Neutrophil (primary cell): Measurements from ENCODE around the gene CBFA2T3.

Experiments used
- H3K27ac ChIP-seq: fragments of 200-600 bp; sonication (generic); 2 replicates; pipeline ENCODE4 v1.5.1; 2016; ENCODE audit warnings: mild to moderate bottlenecking, moderate library complexity
- H3K27me3 ChIP-seq: fragments of 200-600 bp; sonication (generic); 2 replicates; pipeline ENCODE4 v1.6.0; 2016; ENCODE audit warnings: mild to moderate bottlenecking
- H3K36me3 ChIP-seq: fragments of 200-600 bp; sonication (generic); 2 replicates; pipeline ENCODE4 v1.5.1; 2017
- H3K4me1 ChIP-seq, 2 experiments: fragments of 200-600 bp in 1 of 2; sonication (generic) in 1 of 2; 1 replicate in 1 of 2; 2 replicates in 1 of 2; pipeline versions ENCODE4 v1.5.1 to v1.6.1; 2013 to 2016; ENCODE audit warnings: low read depth in 1 of 2, low read length in 1 of 2, mild to moderate bottlenecking in 1 of 2, moderate library complexity in 1 of 2; ENCODE audit not compliant: control insufficient read depth in 1 of 2, insufficient read depth in 1 of 2
- H3K4me3 ChIP-seq, 2 experiments: fragments of 200-600 bp in 1 of 2; sonication (generic) in 1 of 2; 1 replicate in 1 of 2; 2 replicates in 1 of 2; pipeline ENCODE4 v1.5.1; 2013 to 2016; ENCODE audit warnings: low read depth in 1 of 2, low read length in 1 of 2, mild to moderate bottlenecking in 1 of 2, moderate library complexity in 1 of 2
- H3K9me3 ChIP-seq: fragments of 200-600 bp; sonication (generic); 2 replicates; pipeline ENCODE4 v1.5.1; 2016
- TF ChIP-seq, protein P1 (sequence below): fragments of 200-600 bp; sonication (generic); IDR thresholded peaks from 2 replicates; pipeline ENCODE4 v1.5.1; 2016; ENCODE audit warnings: antibody characterized with exemption

Gene CBFA2T3

DNA sequence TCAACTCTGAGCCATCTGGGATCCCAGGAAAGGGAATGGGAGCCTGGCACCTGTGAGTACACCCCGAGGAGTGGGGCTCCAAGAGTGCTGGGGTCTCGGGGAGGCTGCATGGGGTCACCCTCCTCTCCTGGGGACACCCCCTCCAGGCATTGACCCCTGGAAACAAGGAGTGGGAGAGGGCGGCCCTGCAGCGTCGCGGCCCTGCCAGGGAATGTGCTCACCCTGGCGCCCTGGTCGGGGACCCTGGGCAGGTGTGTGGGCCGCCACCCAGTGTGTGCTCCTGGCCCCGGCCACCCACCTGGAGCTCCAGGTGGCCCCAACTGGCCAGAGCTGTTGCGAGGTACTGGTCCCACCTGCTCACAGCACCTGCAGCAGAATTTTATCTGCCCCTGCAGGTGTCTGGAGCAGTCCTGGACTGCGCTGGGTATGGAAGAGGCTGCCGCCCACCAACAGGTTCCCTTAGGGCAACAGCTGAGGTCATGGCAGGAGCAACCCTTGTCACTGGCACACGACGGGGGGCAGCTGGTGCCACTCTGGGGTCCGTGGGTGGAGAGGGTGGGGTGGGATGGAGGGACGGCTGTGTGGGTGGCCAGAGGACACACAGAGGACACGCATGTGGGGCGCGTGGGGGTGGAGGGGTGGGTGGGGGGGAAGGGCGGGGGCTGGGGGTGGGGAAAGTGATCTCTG is 105.1 kb downstream of the CBFA2T3 start:
- peaks cover 6 to 8% of the 10 kb centered on the region in 2 experiments for H3K4me1 ChIP-seq
- H3K36me3 ChIP-seq, result peaks cover 33% of the 10 kb centered on the region
- no peaks in the 10 kb centered on the region for H3K9me3 ChIP-seq
- peaks cover 44% of the 10 kb centered on the region for H3K27me3 ChIP-seq
- H3K4me3 ChIP-seq, result no peak overlapping the region
- TF ChIP-seq, protein P1, sequence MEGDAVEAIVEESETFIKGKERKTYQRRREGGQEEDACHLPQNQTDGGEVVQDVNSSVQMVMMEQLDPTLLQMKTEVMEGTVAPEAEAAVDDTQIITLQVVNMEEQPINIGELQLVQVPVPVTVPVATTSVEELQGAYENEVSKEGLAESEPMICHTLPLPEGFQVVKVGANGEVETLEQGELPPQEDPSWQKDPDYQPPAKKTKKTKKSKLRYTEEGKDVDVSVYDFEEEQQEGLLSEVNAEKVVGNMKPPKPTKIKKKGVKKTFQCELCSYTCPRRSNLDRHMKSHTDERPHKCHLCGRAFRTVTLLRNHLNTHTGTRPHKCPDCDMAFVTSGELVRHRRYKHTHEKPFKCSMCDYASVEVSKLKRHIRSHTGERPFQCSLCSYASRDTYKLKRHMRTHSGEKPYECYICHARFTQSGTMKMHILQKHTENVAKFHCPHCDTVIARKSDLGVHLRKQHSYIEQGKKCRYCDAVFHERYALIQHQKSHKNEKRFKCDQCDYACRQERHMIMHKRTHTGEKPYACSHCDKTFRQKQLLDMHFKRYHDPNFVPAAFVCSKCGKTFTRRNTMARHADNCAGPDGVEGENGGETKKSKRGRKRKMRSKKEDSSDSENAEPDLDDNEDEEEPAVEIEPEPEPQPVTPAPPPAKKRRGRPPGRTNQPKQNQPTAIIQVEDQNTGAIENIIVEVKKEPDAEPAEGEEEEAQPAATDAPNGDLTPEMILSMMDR, result no peak
- no peak overlapping the region for H3K27ac ChIP-seq

DNA sequence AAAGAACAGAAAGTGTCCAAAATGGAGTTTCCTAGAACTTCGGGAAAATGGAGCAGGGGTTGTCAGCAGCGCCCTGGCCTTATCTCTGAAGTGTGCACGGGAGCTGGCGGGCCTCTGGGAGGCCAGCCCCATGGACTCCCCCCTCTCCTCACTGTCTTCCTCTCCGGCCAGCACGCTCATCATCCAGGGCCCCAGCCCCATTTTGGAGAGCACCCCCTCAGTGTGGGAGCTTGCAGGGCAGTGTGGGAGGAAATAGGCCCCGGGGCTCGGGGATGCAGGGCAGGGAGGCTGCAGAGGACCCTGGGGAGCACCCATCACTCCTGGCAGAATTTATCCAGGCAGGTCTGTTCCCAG is 105.7 kb downstream of the CBFA2T3 start:
- H3K27me3 ChIP-seq, result peaks cover 44% of the 10 kb centered on the region
- H3K36me3 ChIP-seq, result peaks cover 27% of the 10 kb centered on the region
- peaks cover 6 to 8% of the 10 kb centered on the region in 2 experiments for H3K4me1 ChIP-seq
- TF ChIP-seq, protein P1, result no peak
- peak overlapping the region in 1 of 2 experiments; percentile 28 for H3K4me3 ChIP-seq
- H3K9me3 ChIP-seq, result no peaks in the 10 kb centered on the region
- no peak overlapping the region for H3K27ac ChIP-seq

DNA sequence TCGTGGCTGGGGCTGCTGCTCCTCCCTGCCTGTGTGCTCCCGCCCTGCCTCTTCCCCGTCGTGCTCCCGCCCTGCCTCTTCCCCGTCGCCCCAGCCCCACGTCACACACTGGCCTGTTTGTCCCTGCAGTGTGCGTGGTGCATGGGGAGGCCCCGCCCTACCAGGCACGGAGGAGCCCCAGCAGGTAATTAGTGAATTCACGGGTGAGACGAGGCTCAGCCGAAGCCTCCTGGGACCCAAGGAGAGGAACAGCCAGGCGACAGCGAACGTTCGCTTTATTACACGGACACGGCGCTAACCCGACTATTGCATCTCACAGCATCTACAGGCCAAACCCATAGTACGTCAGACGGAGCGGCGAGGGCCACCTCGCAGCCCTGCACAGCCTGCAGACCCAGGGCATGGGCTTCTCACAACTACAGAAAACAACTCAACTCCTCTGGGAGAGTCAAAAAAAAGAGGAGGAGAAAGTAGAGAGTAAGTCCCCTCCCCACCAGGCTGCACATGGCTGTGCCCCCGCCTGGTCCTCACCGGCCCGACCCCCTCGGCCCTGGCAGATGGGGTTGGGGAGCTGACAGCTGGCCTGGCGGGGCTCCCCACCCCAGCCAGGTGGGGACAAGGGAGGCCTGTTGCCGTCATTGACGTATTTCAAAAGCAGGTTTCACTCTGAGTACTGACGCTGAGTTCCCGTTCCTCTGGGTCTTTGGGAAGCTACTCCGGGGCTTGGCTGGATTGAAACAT is 106.2 kb downstream of the CBFA2T3 start:
- peaks cover 22% of the 10 kb centered on the region for H3K36me3 ChIP-seq
- H3K4me3 ChIP-seq, result peak overlapping the region in 1 of 2 experiments; percentile 28
- peaks cover 44% of the 10 kb centered on the region for H3K27me3 ChIP-seq
- H3K4me1 ChIP-seq, result peaks cover 6 to 8% of the 10 kb centered on the region in 2 experiments
- no peak overlapping the region for H3K27ac ChIP-seq
- TF ChIP-seq, protein P1, result no peak
- H3K9me3 ChIP-seq, result no peaks in the 10 kb centered on the region

DNA sequence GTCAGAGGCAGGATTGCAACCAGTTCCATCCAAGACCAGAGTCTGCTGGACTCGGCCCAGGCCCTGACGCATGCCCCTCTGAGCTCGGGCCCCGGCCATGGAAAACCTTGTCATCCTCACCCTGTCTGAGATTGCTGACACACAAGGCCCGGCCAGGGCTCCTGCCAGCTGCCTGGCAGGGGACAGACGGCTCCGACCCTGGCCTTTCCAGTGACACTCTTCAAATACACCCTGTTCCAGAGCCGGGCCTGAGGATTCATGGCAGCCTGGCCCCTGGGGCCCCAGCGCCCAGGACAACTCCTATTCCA is 107.4 kb downstream of the CBFA2T3 start:
- no peak overlapping the region for H3K4me3 ChIP-seq
- no peaks in the 10 kb centered on the region for H3K9me3 ChIP-seq
- peaks cover 44% of the 10 kb centered on the region for H3K27me3 ChIP-seq
- H3K27ac ChIP-seq, result no peak overlapping the region
- H3K36me3 ChIP-seq, result peaks cover 10% of the 10 kb centered on the region
- H3K4me1 ChIP-seq, result peaks cover 6 to 8% of the 10 kb centered on the region in 2 experiments
- TF ChIP-seq, protein P1, result no peak

DNA sequence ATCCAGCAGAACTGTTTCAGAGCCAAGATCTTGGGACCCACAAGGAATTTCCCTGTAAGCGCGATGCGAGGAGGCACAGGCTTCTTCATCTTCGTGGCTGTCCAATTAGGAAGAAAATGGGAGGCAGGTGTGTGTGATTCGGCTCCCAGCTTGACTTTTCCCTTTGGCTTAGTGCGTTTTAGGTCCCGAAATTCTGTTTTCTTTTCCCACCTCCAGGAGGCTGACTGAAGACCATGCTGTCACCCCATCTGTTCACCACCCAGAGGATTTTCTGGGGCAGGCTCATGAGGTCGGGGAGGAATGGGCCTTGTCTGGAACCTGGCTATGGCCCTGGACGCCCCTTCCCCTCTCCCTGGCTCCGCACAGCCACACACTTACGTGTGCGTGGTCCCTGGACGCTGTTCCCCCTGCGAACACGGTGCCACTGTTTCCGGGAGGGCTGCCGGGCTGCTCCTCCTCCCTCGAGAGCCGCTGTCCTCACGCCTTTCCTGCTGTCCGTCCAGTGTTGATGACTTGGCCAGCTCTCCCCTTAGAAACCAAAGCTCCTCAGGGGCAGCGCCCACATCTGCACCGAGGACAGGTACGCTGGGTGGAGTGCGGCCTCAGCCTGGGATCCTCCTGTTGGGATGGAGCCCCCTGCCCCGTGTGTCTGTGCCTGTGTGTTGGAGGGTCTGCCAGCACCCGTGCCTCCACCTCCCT is 107.9 kb downstream of the CBFA2T3 start:
- H3K9me3 ChIP-seq, result no peaks in the 10 kb centered on the region
- peaks cover 44% of the 10 kb centered on the region for H3K27me3 ChIP-seq
- TF ChIP-seq, protein P1, result no peak
- no peak overlapping the region for H3K4me3 ChIP-seq
- peaks cover 5% of the 10 kb centered on the region for H3K36me3 ChIP-seq
- H3K27ac ChIP-seq, result no peak overlapping the region
- H3K4me1 ChIP-seq, result peaks cover 6 to 8% of the 10 kb centered on the region in 2 experiments
